ENCODE results near the gene CRACR2B.
A peak's percentile ranks its signal among the peaks of the same experiment; 100 is the strongest.

CRACR2B gene

GRCh38 chr11:839875-840617 is 12.3 kb downstream of the CRACR2B start:
- DNase-seq (ENCODE audit: low spot score), result no peak

- DNase-seq (ENCODE audit: low spot score), result no peak
These were observed 14.3 kb downstream of the CRACR2B start for GRCh38 chr11:841981-842369.

- peak; percentile 56 for DNase-seq (ENCODE audit: low spot score)
These were observed 14.8 kb downstream of the CRACR2B start, which contains the start of the genes POLR2L and TSPAN4 for GRCh38 chr11:842370-843002. POLR2L (minus strand) TSS chr11:842529; CDS start chr11:842508, 21 bp downstream. TSPAN4 (plus strand) TSS chr11:842852; CDS start chr11:850305, 7,453 bp downstream.

GRCh38 chr11:843086-843734 is 15.5 kb downstream of the CRACR2B start:
- DNase-seq (ENCODE audit: low spot score), result no peak

GRCh38 chr11:843818-844692 is 16.3 kb downstream of the CRACR2B start:
- no peak for DNase-seq (ENCODE audit: low spot score)

GRCh38 chr11:844693-845644 is 17.2 kb downstream of the CRACR2B start:
- DNase-seq (ENCODE audit: low spot score), result peak; percentile 31

- DNase-seq (ENCODE audit: low spot score), result no peak
These were observed 18.3 kb downstream of the CRACR2B start for GRCh38 chr11:845872-846495.

GRCh38 chr11:846496-847098 is 18.9 kb downstream of the CRACR2B start:
- DNase-seq (ENCODE audit: low spot score), result no peak

GRCh38 chr11:847876-848275 is 20.2 kb downstream of the CRACR2B start:
- no peak for DNase-seq (ENCODE audit: low spot score)

- DNase-seq (ENCODE audit: low spot score), result no peak
These were observed 20.7 kb downstream of the CRACR2B start for GRCh38 chr11:848380-848931.

- DNase-seq (ENCODE audit: low spot score), result no peak
These were observed 21.5 kb downstream of the CRACR2B start for GRCh38 chr11:849104-849824.

- no peak for DNase-seq (ENCODE audit: low spot score)
These were observed 22.4 kb downstream of the CRACR2B start for GRCh38 chr11:849951-850774.

- DNase-seq (ENCODE audit: low spot score), result no peak
These were observed 23.4 kb downstream of the CRACR2B start for GRCh38 chr11:850775-851763.

- DNase-seq (ENCODE audit: low spot score), result no peak
These were observed 25.0 kb downstream of the CRACR2B start for GRCh38 chr11:852762-853161.

- no peak for DNase-seq (ENCODE audit: low spot score)
These were observed 26.1 kb downstream of the CRACR2B start for GRCh38 chr11:853682-854448.

Measured in pons (tissue), 1 donor.